NCI-H748 treated with DMSO at 0.1 percent for 48 hours (cell line): ENCODE data around the gene ZNF772.
"Not testable (repeated sequence)": the region's sequence is repeated elsewhere in the genome, so short reads cannot be mapped to it uniquely, and the experiment has no call there.

Experiments used
- DNase-seq: peaks from one replicate; lab custom pipeline; 2025; lab: John Stamatoyannopoulos, UW

The ZNF772 gene

GRCh38 chr19:57477191-57478008 is at the start of gene ZNF772:
ZNF772 (minus strand) TSS chr19:57477566; CDS start chr19:57477309, 257 bp downstream.
- DNase-seq = peak; percentile 94

GRCh38 chr19:57518021-57518420 is 40.7 kb upstream of the ZNF772 start:
- not testable (repeated sequence) for DNase-seq

GRCh38 chr19:57515255-57515654 is 37.9 kb upstream of the ZNF772 start:
- DNase-seq = no peak

GRCh38 chr19:57512845-57513244 is 35.5 kb upstream of the ZNF772 start:
- no peak for DNase-seq

- DNase-seq = no peak
Measured at GRCh38 chr19:57511484-57511883, 34.1 kb upstream of the ZNF772 start.

GRCh38 chr19:57506163-57506562 is 28.8 kb upstream of the ZNF772 start:
- DNase-seq = no peak

GRCh38 chr19:57500400-57500799 is 23.0 kb upstream of the ZNF772 start:
- not testable (repeated sequence) for DNase-seq

GRCh38 chr19:57499680-57500395 is 22.5 kb upstream of the ZNF772 start, which contains the start of gene ZNF773:
ZNF773 (plus strand) TSS chr19:57499938; CDS start chr19:57500081, 143 bp downstream.
- DNase-seq = peak; percentile 88

- not testable (repeated sequence) for DNase-seq
Measured at GRCh38 chr19:57499332-57499679, 21.9 kb upstream of the ZNF772 start.

GRCh38 chr19:57488299-57488644 is 10.9 kb upstream of the ZNF772 start:
- DNase-seq = not testable (repeated sequence)

GRCh38 chr19:57487477-57488298 is 10.3 kb upstream of the ZNF772 start, which contains the start of gene ZNF419:
ZNF419 (plus strand) TSS chr19:57487750; CDS start chr19:57487951, 201 bp downstream.
- peak; percentile 94 for DNase-seq

- no peak for DNase-seq
Measured at GRCh38 chr19:57473646-57474045, 3.7 kb downstream of the ZNF772 start.

- DNase-seq = no peak
Measured at GRCh38 chr19:57466489-57466888, 10.9 kb downstream of the ZNF772 start.

- peak; percentile 50 for DNase-seq
Measured at GRCh38 chr19:57465680-57466381, 11.5 kb downstream of the ZNF772 start.

GRCh38 chr19:57452307-57452706 is 25.1 kb downstream of the ZNF772 start:
- DNase-seq = no peak

GRCh38 chr19:57443121-57443696 is 34.2 kb downstream of the ZNF772 start:
- DNase-seq = no peak

GRCh38 chr19:57441979-57442752 is 35.2 kb downstream of the ZNF772 start:
- no peak for DNase-seq

GRCh38 chr19:57438925-57439324 is 38.4 kb downstream of the ZNF772 start:
- DNase-seq = no peak

- no peak for DNase-seq
Measured at GRCh38 chr19:57437931-57438330, 39.4 kb downstream of the ZNF772 start.

- no peak for DNase-seq
Measured at GRCh38 chr19:57436417-57436816, 40.9 kb downstream of the ZNF772 start.
